Neuron (in vitro differentiated cells): ENCODE data around the gene CFAP92.

Experiments used
- H2AFZ ChIP-seq: one replicate; pipeline ENCODE4 v1.6.1; 2013; ENCODE audit warnings: low read depth, mild to moderate bottlenecking, inconsistent platforms, low read length, moderate library complexity
- H3K27me3 ChIP-seq: one replicate; pipeline ENCODE4 v1.6.1; 2013; ENCODE audit warnings: low read length; ENCODE audit not compliant: insufficient read depth
- H3K36me3 ChIP-seq: one replicate; pipeline ENCODE4 v1.6.1; 2013; ENCODE audit warnings: low read length; ENCODE audit not compliant: insufficient read depth
- H3K4me1 ChIP-seq: one replicate; pipeline ENCODE4 v1.6.1; 2013; ENCODE audit warnings: low read length; ENCODE audit not compliant: insufficient read depth
- H3K4me3 ChIP-seq: 2 replicates; pipeline ENCODE4 v1.5.1; 2013; ENCODE audit warnings: mild to moderate bottlenecking, low read length, moderate library complexity
- H3K9me3 ChIP-seq: one replicate; pipeline ENCODE4 v1.6.1; 2013; ENCODE audit warnings: low read length

The CFAP92 gene

GRCh38 chr3:128997486-128998133 is 3.7 kb upstream of the CFAP92 start:
- H3K27me3 ChIP-seq, result no peaks in the 10 kb centered on the region
- peaks cover 73% of the 10 kb centered on the region for H3K4me1 ChIP-seq
- peak overlapping the region; percentile 20 for H3K4me3 ChIP-seq

DNA sequence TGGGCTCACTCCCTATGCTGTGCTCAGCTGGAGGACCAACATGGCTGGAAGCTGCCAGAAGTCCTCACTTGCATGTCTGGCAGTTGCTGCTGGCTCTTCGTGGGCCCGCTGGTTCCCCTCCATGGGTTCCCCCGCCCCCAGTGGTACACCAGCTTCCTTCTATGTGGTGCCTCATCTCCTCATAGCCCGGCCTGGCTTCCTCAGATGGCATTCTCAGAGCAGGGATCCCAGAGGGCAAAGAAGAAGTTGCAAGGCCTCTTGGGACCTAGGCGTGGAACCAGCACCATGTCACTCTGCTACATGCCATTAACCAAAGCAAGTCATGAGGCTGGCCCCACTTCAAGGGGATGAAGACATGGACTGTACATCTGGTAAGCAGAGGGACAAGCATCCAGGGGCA is 2.9 kb upstream of the CFAP92 start:
- Histone ChIP-seq H3K9me3 (no peaks in the 10 kb centered on the region), H3K27me3 (no peaks in the 10 kb centered on the region), H3K4me3 (no peak overlapping the region), H2AFZ (no peak overlapping the region), H3K4me1 (peaks cover 70% of the 10 kb centered on the region), H3K36me3 (peaks cover 2% of the 10 kb centered on the region)

More at GRCh38 chr3:128997486-128998133, 3.7 kb upstream of the CFAP92 start:
- no peaks in the 10 kb centered on the region for H3K9me3 ChIP-seq
- H2AFZ ChIP-seq, result no peak overlapping the region
- peaks cover 2% of the 10 kb centered on the region for H3K36me3 ChIP-seq

- Histone ChIP-seq H3K4me1 (peaks cover 70% of the 10 kb centered on the region), H3K4me3 (no peak overlapping the region), H3K9me3 (no peaks in the 10 kb centered on the region), H3K27me3 (no peaks in the 10 kb centered on the region), H2AFZ (no peak overlapping the region), H3K36me3 (peaks cover 2% of the 10 kb centered on the region)
These were observed 2.3 kb upstream of the CFAP92 start for GRCh38 chr3:128996200-128996599.

- H3K36me3 ChIP-seq, result peaks cover 2% of the 10 kb centered on the region
- no peaks in the 10 kb centered on the region for H3K27me3 ChIP-seq
- H3K9me3 ChIP-seq, result no peaks in the 10 kb centered on the region
- peaks cover 69% of the 10 kb centered on the region for H3K4me1 ChIP-seq
- H2AFZ ChIP-seq, result no peak overlapping the region
- no peak overlapping the region for H3K4me3 ChIP-seq
These were observed 1.9 kb upstream of the CFAP92 start for GRCh38 chr3:128995737-128996136.

GRCh38 chr3:128994581-128995546 is 988 bp upstream of the CFAP92 start:
- H3K36me3 ChIP-seq, result peaks cover 2% of the 10 kb centered on the region
- H3K9me3 ChIP-seq, result no peaks in the 10 kb centered on the region
- H3K4me1 ChIP-seq, result peaks cover 60% of the 10 kb centered on the region
- H3K27me3 ChIP-seq, result no peaks in the 10 kb centered on the region
- no peak overlapping the region for H2AFZ ChIP-seq
- peak overlapping the region; percentile 55 for H3K4me3 ChIP-seq

GRCh38 chr3:128994173-128994512 is 267 bp upstream of the CFAP92 start:
- Histone ChIP-seq H3K9me3 (no peaks in the 10 kb centered on the region), H2AFZ (no peak overlapping the region), H3K4me1 (peaks cover 56% of the 10 kb centered on the region), H3K27me3 (no peaks in the 10 kb centered on the region), H3K4me3 (peak overlapping the region; percentile 55), H3K36me3 (peaks cover 2% of the 10 kb centered on the region)

DNA sequence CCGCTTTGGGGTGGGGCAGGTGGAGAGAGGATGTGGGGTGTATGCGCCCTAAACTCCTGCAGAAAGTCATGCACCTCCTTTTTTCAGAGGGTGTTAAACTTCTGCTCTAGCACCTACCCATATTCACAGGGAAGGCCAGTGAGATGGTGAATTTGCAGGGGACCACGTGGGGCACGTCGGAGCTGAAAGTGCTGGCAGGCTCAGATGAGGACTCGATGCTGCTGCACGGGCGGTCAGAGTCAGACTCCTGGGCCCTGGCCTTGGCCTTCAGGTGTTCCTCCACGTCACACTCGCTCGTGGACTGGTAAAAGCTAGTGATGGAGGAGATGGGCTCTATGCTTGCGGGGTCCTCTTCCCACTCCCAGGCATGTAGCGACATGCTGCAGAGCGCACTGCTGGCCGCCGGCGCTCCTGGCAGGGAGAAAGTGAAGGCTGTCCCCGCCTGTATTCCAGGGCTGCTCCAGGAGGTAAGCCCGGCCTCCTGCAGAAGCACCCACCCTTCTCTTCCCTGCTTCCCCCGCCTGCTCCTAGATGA is 883 bp downstream of the CFAP92 start:
- H3K27me3 ChIP-seq, result no peaks in the 10 kb centered on the region
- H3K4me1 ChIP-seq, result peaks cover 46% of the 10 kb centered on the region
- no peaks in the 10 kb centered on the region for H3K9me3 ChIP-seq
- H2AFZ ChIP-seq, result peak overlapping the region; percentile 15
- H3K4me3 ChIP-seq, result peak overlapping the region; percentile 55
- peaks cover 2% of the 10 kb centered on the region for H3K36me3 ChIP-seq

DNA sequence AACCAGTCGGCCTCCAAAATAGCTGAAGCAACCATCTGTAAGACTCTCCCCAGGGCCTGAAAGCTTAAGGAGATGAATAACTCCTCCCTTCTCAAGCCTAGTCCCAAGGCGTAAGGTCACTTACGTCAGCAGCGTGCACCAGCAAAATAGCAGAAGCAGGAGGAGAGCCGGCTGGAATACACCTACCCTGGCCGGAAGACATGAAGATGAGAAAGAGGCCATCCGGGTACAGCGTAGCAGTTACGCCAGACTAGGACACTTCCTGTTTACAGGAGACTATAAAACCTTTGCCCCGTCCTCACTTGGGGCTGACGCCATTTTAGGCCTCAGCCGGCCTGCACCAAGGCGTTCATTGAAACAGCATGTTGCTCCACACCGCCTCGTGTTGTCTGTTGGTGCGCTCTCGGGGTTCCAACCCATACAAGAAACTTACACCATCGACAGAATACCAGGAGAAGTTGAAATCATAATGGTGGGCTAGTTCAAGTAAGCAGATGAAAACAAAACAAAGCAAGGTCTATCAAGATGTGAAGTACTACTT is 2.5 kb downstream of the CFAP92 start:
- H3K27me3 ChIP-seq, result no peaks in the 10 kb centered on the region
- no peak overlapping the region for H3K4me3 ChIP-seq
- no peak overlapping the region for H2AFZ ChIP-seq
- H3K9me3 ChIP-seq, result no peaks in the 10 kb centered on the region
- H3K36me3 ChIP-seq, result peaks cover 2% of the 10 kb centered on the region
- H3K4me1 ChIP-seq, result peaks cover 35% of the 10 kb centered on the region

DNA sequence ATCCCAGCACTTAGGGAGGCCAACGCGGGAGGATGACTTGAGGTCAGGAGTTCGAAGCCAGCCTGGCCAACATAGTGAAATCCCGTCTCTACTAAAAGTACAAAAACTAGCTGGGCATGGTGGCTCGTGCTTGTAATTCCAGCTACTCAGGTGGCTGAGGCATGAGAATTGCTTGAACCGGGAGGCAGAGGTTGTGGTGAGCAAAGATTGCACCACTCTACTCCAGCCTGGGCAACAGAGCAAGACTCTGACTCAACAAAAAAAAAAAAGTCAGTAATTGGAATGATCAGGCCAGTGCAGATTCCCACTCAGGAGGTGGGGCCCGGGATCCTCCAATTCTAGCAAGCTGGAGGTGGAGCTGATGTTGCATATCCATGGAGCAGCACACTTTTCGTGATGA is 5.6 kb downstream of the CFAP92 start:
- peaks cover 5% of the 10 kb centered on the region for H3K36me3 ChIP-seq
- no peaks in the 10 kb centered on the region for H3K27me3 ChIP-seq
- peaks cover 7% of the 10 kb centered on the region for H3K4me1 ChIP-seq

DNA sequence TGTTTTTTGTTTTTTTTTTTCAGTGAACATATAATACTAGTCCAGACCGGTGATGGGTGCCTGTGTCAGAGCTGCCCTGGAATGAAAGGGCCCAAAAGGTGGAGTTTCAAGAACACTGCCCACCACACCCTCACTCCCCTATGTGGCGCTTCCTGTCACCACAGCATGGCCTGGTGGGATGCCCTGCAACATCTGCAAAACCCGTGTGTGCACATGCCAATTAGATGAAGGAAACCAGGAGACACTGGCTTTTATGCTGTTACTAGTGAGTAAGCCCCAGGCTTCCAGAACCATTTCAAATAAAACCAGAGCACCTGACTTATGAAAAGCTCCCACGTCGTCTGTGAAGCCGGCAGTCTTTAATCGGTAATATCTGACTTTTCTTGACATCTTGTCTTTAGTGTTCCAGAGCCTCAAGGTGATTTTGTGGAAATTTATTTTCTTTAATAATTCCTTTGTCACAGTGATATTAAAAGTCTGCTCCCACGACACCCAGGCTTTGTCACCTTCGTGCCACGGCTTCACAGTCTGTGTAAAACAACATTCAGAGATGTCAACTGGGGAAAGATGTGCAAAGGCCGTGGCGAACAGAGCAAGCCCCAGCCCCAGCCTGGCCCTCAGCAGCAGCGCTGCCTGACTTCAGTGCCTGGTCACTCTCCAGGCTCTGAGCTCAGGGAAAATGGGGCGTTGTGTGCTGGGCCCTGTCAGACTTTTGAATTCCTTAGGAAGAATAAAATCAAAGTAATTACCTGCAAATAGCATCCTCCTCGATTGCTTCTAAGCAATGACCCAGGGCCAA is 6.4 kb downstream of the CFAP92 start:
- peaks cover 2% of the 10 kb centered on the region for H3K36me3 ChIP-seq
- no peak overlapping the region for H3K4me3 ChIP-seq
- no peaks in the 10 kb centered on the region for H3K4me1 ChIP-seq
- no peaks in the 10 kb centered on the region for H3K27me3 ChIP-seq
- no peaks in the 10 kb centered on the region for H3K9me3 ChIP-seq
- no peak overlapping the region for H2AFZ ChIP-seq

More for the DNA sequence above, 5.6 kb downstream of the CFAP92 start:
- Histone ChIP-seq H3K9me3 (no peaks in the 10 kb centered on the region), H3K4me3 (no peak overlapping the region), H2AFZ (no peak overlapping the region)

DNA sequence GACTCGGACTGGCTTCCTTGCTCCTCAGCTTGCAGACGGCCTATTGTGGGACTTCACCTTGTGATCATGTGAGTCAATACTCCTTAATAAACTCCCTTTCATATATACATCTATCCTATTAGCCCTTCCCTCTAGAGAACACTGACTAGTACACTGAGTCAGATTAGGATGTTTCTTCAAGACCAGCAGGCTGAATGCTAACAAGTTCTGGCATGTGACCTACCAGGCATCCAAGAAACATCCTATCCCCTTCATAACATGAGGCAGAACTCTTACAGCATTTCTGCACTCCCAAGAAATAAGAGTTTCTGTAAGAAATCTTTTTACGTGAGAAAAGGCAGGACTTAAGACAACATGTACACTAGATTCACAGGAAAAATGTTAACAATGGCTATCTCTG is 9.3 kb downstream of the CFAP92 start:
- no peaks in the 10 kb centered on the region for H3K9me3 ChIP-seq
- H3K27me3 ChIP-seq, result no peaks in the 10 kb centered on the region
- no peak overlapping the region for H3K4me3 ChIP-seq
- peaks cover 2% of the 10 kb centered on the region for H3K36me3 ChIP-seq
- H3K4me1 ChIP-seq, result no peaks in the 10 kb centered on the region
- no peak overlapping the region for H2AFZ ChIP-seq

- Histone ChIP-seq H3K36me3 (peaks cover 2% of the 10 kb centered on the region), H3K27me3 (no peaks in the 10 kb centered on the region), H3K4me3 (no peak overlapping the region), H3K9me3 (no peaks in the 10 kb centered on the region), H3K4me1 (no peaks in the 10 kb centered on the region), H2AFZ (no peak overlapping the region)
These were observed 10.4 kb downstream of the CFAP92 start for GRCh38 chr3:128983293-128984069.
